WTC11 (cell line): ENCODE results near the gene FOXN3. TPM values are rescaled to one million over a fixed set of nuclear protein-coding genes. Genes with fewer than 3 reads are reported as not detected.
A peak's percentile ranks its signal among the peaks of the same experiment; 100 is the strongest.

Experiments
- ATAC-seq: fragments of 200-7000 bp; cut with Tn5 transposase; 2 replicates; pipeline ENCODE4 v1.10.0; 2021; ENCODE audit warnings: mild to moderate bottlenecking, moderate library complexity
- CTCF ChIA-PET: fragments of 300-600 bp; sonication (Branson Sonifier 250); formaldehyde crosslinking; loops from one replicate; lab custom pipeline; 2021; ENCODE audit warnings: antibody characterized with exemption; lab: Charles Lee
- POLR2A ChIA-PET: fragments of 350-600 bp; sonication (Branson Sonifier 250); formaldehyde crosslinking; loops from one replicate; lab custom pipeline; 2021; ENCODE audit warnings: antibody characterized with exemption; lab: Charles Lee
- DNase-seq: peaks from one replicate; pipeline ENCODE4 v3.0.0; 2021; ENCODE audit warnings: low spot score
- H3K27ac Mint-ChIP-seq: 2 replicates; pipeline ENCODE4 v1.8.0; 2021; ENCODE audit warnings: mixed read lengths
- H3K27me3 Mint-ChIP-seq: 2 replicates; pipeline ENCODE4 v1.8.0; 2021; ENCODE audit warnings: low read depth, mild to moderate bottlenecking, moderate library complexity, mixed read lengths
- H3K36me3 Mint-ChIP-seq: 2 replicates; pipeline ENCODE4 v1.8.0; 2021; ENCODE audit warnings: mixed read lengths
- H3K4me1 Mint-ChIP-seq: 2 replicates; pipeline ENCODE4 v1.8.0; 2022; ENCODE audit warnings: mixed read lengths
- H3K4me3 Mint-ChIP-seq: 2 replicates; pipeline ENCODE4 v1.8.0; 2021; ENCODE audit warnings: mild to moderate bottlenecking, moderate library complexity, mixed read lengths
- H3K9me3 Mint-ChIP-seq: 2 replicates; pipeline ENCODE4 v1.8.0; 2021; ENCODE audit warnings: mixed read lengths
- E2F1 ChIP-seq: sonication (generic); formaldehyde crosslinking; IDR thresholded peaks from 2 replicates; pipeline ENCODE4 v1.8.0; 2022; ENCODE audit warnings: mild to moderate bottlenecking, missing genetic modification reagents
- GRHL2 ChIP-seq: fragments of 250-450 bp; sonication (Bioruptor Pico); IDR thresholded peaks from 2 replicates; pipeline ENCODE4 v1.8.0; 2022; ENCODE audit warnings: mild to moderate bottlenecking, moderate library complexity; ENCODE audit not compliant: insufficient replicate concordance, severe bottlenecking
- HMGA2 ChIP-seq: fragments of 250-450 bp; sonication (Bioruptor Pico); IDR thresholded peaks from 2 replicates; pipeline ENCODE4 v1.4.0; 2021; ENCODE audit warnings: mild to moderate bottlenecking, moderate library complexity
- NFYB ChIP-seq: sonication (generic); formaldehyde crosslinking; conservative IDR thresholded peaks from 2 replicates; pipeline ENCODE4 v1.8.0; 2022; ENCODE audit warnings: low read depth, missing genetic modification reagents
- SMAD4 ChIP-seq: sonication (generic); formaldehyde crosslinking; IDR thresholded peaks from 2 replicates; pipeline ENCODE4 v1.8.0; 2022; ENCODE audit warnings: mild to moderate bottlenecking, missing genetic modification reagents
- ZNF121 ChIP-seq: sonication (generic); formaldehyde crosslinking; IDR thresholded peaks from 2 replicates; pipeline ENCODE4 v1.8.0; 2023; ENCODE audit warnings: missing genetic modification reagents
- ZNF317 ChIP-seq: sonication (generic); formaldehyde crosslinking; IDR thresholded peaks from 2 replicates; pipeline ENCODE4 v1.8.1; 2023; ENCODE audit warnings: low read depth, mild to moderate bottlenecking, moderate library complexity, missing genetic modification reagents, borderline replicate concordance
- ZNF416 ChIP-seq: fragments of 250-450 bp; sonication (Bioruptor Pico); IDR thresholded peaks from 2 replicates; pipeline ENCODE4 v1.9.0; 2021; ENCODE audit warnings: mild to moderate bottlenecking, inconsistent platforms
- ZNF671 ChIP-seq: fragments of 250-450 bp; sonication (Bioruptor Pico); IDR thresholded peaks from 2 replicates; pipeline ENCODE4 v1.8.0; 2021; ENCODE audit warnings: mild to moderate bottlenecking
- total RNA-seq: library from RNA; stranded (reverse); gene quantifications from 3 replicates; pipeline ENCODE4 v1.2.3, GENCODE V29; 2021
- TF ChIP-seq, protein P1 (sequence below): sonication (generic); formaldehyde crosslinking; IDR thresholded peaks from 2 replicates; pipeline ENCODE4 v1.8.0; 2023; ENCODE audit warnings: missing genetic modification reagents, mild to moderate bottlenecking, borderline replicate concordance
- TF ChIP-seq, protein P2 (sequence below): sonication (generic); formaldehyde crosslinking; IDR thresholded peaks from 2 replicates; pipeline ENCODE4 v1.8.1; 2022; ENCODE audit warnings: mild to moderate bottlenecking, missing genetic modification reagents, moderate library complexity, borderline replicate concordance
- TF ChIP-seq, protein P3 (sequence below): fragments of 250-450 bp; sonication (Bioruptor Pico); IDR thresholded peaks from 2 replicates; pipeline ENCODE4 v1.9.0; 2021; ENCODE audit warnings: mild to moderate bottlenecking
- TF ChIP-seq, protein P4 (sequence below): sonication (generic); formaldehyde crosslinking; IDR thresholded peaks from 2 replicates; pipeline ENCODE4 v1.8.1; 2023; ENCODE audit warnings: mild to moderate bottlenecking, missing genetic modification reagents, borderline replicate concordance

FOXN3 gene
- total RNA-seq, 1 experiment from 2014 or later = 170 TPM

DNA sequence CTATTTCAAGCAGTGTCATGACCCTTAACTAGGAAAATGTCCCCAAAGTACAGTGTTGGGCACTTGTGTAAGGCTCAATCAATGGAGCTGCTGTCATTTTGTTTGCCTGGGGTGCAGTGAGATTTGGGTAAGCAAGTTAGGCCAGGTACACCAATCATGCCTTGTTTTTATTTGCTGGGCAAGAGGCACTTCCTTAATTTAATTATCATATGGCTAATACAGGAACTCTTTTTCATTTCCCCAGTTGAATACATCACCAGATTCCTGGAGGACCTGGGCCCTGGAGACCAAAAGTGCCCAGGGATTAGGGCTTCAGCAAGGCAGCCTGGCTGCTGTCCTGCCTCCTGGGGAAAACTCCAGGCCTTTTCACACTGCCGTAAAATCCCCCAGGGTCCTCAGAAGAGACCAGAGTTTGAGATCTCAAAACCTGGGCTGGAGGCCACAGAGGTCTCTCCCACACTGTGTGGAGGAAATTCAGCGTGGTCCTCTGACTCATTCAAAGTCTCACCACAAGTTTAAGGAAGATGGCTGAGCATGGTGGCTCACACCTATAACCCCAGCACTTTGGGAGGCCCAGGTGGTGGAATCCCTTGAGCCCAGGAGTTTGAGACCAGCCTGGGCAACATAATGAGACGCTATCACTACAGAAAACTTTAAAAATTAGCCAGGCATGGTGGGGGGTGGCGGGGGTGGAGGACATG lies 28.4 kb upstream of the FOXN3 start (continued):
- TF ChIP-seq, protein P1, sequence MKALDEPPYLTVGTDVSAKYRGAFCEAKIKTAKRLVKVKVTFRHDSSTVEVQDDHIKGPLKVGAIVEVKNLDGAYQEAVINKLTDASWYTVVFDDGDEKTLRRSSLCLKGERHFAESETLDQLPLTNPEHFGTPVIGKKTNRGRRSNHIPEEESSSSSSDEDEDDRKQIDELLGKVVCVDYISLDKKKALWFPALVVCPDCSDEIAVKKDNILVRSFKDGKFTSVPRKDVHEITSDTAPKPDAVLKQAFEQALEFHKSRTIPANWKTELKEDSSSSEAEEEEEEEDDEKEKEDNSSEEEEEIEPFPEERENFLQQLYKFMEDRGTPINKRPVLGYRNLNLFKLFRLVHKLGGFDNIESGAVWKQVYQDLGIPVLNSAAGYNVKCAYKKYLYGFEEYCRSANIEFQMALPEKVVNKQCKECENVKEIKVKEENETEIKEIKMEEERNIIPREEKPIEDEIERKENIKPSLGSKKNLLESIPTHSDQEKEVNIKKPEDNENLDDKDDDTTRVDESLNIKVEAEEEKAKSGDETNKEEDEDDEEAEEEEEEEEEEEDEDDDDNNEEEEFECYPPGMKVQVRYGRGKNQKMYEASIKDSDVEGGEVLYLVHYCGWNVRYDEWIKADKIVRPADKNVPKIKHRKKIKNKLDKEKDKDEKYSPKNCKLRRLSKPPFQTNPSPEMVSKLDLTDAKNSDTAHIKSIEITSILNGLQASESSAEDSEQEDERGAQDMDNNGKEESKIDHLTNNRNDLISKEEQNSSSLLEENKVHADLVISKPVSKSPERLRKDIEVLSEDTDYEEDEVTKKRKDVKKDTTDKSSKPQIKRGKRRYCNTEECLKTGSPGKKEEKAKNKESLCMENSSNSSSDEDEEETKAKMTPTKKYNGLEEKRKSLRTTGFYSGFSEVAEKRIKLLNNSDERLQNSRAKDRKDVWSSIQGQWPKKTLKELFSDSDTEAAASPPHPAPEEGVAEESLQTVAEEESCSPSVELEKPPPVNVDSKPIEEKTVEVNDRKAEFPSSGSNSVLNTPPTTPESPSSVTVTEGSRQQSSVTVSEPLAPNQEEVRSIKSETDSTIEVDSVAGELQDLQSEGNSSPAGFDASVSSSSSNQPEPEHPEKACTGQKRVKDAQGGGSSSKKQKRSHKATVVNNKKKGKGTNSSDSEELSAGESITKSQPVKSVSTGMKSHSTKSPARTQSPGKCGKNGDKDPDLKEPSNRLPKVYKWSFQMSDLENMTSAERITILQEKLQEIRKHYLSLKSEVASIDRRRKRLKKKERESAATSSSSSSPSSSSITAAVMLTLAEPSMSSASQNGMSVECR = no peak
- TF ChIP-seq NFYB (CRISPR knock-in tag) (no peak), HMGA2 (CRISPR knock-in tag) (no peak)

DNA sequence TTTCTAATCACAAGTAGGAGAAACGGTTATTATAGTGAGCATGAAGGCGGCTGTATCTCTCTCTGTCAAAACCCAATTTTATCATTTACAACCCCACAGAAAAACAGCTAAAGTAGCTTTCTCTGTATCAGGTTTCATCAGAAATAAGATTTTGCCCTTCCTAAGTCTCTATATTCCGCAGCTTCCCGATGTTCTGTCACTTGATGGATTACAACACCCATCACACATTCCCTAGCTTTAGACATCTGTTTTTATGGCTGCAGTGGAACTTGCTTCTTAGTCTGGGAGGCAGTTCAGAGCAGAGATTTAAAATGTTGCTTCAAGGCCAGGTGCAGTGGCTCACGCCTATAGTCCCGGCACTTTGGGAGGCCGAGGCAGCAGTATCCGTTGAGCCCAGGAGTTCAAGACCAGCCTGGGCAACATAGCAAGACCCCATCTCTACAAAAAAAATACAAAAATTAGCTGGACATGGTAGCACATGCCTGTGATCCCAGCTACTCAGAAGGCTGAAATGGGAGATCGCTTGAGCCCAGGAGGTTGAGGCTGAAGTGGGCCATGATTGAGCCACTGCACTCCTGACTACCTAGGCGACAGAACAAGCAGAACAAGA lies 27.6 kb upstream of the FOXN3 start:
- H3K9me3 Mint-ChIP-seq = no peaks in the 10 kb centered on the region
- no peaks in the 10 kb centered on the region for H3K27me3 Mint-ChIP-seq
- DNase-seq = no peak
- no peak for TF ChIP-seq ZNF317
- TF ChIP-seq ZNF671 (CRISPR knock-in tag) = no peak
- TF ChIP-seq ZNF121 = peak; percentile 96
- TF ChIP-seq, all 79 proteins: peak for 1
- ATAC-seq = no peak
- ChIA-PET POLR2A (interaction anchor here (0.5 kb wide), 1 partner anchor 68 kb away, joined by 3 read pairs; no protein-coding TSS in a partner anchor), CTCF (interaction anchor here (0.6 kb wide), 1 partner anchor 23 kb away, joined by 4 read pairs; no protein-coding TSS in a partner anchor)
- Mint-ChIP-seq H3K36me3 (peaks cover 3% of the 10 kb centered on the region; the same call in 1 of the 2 replicates), H3K4me3 (no peak overlapping the region), H3K4me1 (peaks cover 69% of the 10 kb centered on the region), H3K27ac (peak overlapping the region; percentile 73)

GRCh38 chr14:89444044-89444443 lies 27.0 kb upstream of the FOXN3 start:
- ATAC-seq (no peak), DNase-seq (no peak)
- Mint-ChIP-seq H3K4me3 (no peak overlapping the region), H3K27ac (peak overlapping the region; percentile 73), H3K36me3 (peaks cover 3% of the 10 kb centered on the region; the same call in 1 of the 2 replicates), H3K9me3 (no peaks in the 10 kb centered on the region), H3K4me1 (peaks cover 67% of the 10 kb centered on the region), H3K27me3 (no peaks in the 10 kb centered on the region)
- ChIA-PET CTCF (interaction anchor here (0.6 kb wide), 1 partner anchor 23 kb away, joined by 4 read pairs; no protein-coding TSS in a partner anchor), POLR2A (interaction anchor here (0.5 kb wide), 1 partner anchor 67 kb away, joined by 3 read pairs; no protein-coding TSS in a partner anchor)
- TF ChIP-seq, protein P1 = no peak
- TF ChIP-seq E2F1 (CRISPR knock-in tag) (no peak), GRHL2 (CRISPR knock-in tag) (no peak), SMAD4 (CRISPR knock-in tag) (no peak), ZNF416 (no peak)
- TF ChIP-seq, protein P2, sequence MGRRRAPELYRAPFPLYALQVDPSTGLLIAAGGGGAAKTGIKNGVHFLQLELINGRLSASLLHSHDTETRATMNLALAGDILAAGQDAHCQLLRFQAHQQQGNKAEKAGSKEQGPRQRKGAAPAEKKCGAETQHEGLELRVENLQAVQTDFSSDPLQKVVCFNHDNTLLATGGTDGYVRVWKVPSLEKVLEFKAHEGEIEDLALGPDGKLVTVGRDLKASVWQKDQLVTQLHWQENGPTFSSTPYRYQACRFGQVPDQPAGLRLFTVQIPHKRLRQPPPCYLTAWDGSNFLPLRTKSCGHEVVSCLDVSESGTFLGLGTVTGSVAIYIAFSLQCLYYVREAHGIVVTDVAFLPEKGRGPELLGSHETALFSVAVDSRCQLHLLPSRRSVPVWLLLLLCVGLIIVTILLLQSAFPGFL (CRISPR knock-in tag) = no peak
- TF ChIP-seq, protein P3, sequence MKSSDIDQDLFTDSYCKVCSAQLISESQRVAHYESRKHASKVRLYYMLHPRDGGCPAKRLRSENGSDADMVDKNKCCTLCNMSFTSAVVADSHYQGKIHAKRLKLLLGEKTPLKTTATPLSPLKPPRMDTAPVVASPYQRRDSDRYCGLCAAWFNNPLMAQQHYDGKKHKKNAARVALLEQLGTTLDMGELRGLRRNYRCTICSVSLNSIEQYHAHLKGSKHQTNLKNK = no peak
- TF ChIP-seq, protein P4, sequence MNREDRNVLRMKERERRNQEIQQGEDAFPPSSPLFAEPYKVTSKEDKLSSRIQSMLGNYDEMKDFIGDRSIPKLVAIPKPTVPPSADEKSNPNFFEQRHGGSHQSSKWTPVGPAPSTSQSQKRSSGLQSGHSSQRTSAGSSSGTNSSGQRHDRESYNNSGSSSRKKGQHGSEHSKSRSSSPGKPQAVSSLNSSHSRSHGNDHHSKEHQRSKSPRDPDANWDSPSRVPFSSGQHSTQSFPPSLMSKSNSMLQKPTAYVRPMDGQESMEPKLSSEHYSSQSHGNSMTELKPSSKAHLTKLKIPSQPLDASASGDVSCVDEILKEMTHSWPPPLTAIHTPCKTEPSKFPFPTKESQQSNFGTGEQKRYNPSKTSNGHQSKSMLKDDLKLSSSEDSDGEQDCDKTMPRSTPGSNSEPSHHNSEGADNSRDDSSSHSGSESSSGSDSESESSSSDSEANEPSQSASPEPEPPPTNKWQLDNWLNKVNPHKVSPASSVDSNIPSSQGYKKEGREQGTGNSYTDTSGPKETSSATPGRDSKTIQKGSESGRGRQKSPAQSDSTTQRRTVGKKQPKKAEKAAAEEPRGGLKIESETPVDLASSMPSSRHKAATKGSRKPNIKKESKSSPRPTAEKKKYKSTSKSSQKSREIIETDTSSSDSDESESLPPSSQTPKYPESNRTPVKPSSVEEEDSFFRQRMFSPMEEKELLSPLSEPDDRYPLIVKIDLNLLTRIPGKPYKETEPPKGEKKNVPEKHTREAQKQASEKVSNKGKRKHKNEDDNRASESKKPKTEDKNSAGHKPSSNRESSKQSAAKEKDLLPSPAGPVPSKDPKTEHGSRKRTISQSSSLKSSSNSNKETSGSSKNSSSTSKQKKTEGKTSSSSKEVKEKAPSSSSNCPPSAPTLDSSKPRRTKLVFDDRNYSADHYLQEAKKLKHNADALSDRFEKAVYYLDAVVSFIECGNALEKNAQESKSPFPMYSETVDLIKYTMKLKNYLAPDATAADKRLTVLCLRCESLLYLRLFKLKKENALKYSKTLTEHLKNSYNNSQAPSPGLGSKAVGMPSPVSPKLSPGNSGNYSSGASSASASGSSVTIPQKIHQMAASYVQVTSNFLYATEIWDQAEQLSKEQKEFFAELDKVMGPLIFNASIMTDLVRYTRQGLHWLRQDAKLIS (CRISPR knock-in tag) = no peak
